Measurements from ENCODE around the gene SLC12A7. TPM values are rescaled to one million over a fixed set of nuclear protein-coding genes. Genes with fewer than 3 reads are reported as not detected.

Gene SLC12A7
- total RNA-seq, 1 donor from 2014 or later, result 80.8 TPM

GRCh38 chr5:1113805-1114586 lies 2.1 kb upstream of the SLC12A7 start:
- H3K4me3 Mint-ChIP-seq (ENCODE audit: low read depth), result peak overlapping the region; percentile 44
- TF ChIP-seq, protein P1, sequence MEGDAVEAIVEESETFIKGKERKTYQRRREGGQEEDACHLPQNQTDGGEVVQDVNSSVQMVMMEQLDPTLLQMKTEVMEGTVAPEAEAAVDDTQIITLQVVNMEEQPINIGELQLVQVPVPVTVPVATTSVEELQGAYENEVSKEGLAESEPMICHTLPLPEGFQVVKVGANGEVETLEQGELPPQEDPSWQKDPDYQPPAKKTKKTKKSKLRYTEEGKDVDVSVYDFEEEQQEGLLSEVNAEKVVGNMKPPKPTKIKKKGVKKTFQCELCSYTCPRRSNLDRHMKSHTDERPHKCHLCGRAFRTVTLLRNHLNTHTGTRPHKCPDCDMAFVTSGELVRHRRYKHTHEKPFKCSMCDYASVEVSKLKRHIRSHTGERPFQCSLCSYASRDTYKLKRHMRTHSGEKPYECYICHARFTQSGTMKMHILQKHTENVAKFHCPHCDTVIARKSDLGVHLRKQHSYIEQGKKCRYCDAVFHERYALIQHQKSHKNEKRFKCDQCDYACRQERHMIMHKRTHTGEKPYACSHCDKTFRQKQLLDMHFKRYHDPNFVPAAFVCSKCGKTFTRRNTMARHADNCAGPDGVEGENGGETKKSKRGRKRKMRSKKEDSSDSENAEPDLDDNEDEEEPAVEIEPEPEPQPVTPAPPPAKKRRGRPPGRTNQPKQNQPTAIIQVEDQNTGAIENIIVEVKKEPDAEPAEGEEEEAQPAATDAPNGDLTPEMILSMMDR (IDR thresholded peaks at IDR 0.05; ENCODE audit: unreplicated experiment), result no peak
- H3K27me3 Mint-ChIP-seq, result peaks cover 20% of the 10 kb centered on the region
- H3K4me1 Mint-ChIP-seq (ENCODE audit: low read depth), result peaks cover 10% of the 10 kb centered on the region
- no peak overlapping the region for H3K27ac Mint-ChIP-seq
- DNase-seq (ENCODE audit: low spot score, unreplicated experiment), result no peak
- H3K36me3 Mint-ChIP-seq (ENCODE audit: insufficient read depth), result peaks cover 1% of the 10 kb centered on the region
- H3K9me3 Mint-ChIP-seq (ENCODE audit: low read depth), result no peaks in the 10 kb centered on the region

- Mint-ChIP-seq H3K4me3 (ENCODE audit: low read depth) (peak overlapping the region; percentile 65), H3K9me3 (ENCODE audit: low read depth) (no peaks in the 10 kb centered on the region), H3K36me3 (ENCODE audit: insufficient read depth) (peaks cover 1% of the 10 kb centered on the region), H3K27ac (no peak overlapping the region), H3K4me1 (ENCODE audit: low read depth) (peaks cover 11% of the 10 kb centered on the region), H3K27me3 (peaks cover 20% of the 10 kb centered on the region)
- TF ChIP-seq, protein P1 (IDR thresholded peaks at IDR 0.05; ENCODE audit: unreplicated experiment), result no peak
- no peak for DNase-seq (ENCODE audit: low spot score, unreplicated experiment)
These were observed 1.4 kb upstream of the SLC12A7 start for GRCh38 chr5:1113332-1113690.

GRCh38 chr5:1112596-1113331 lies 901 bp upstream of the SLC12A7 start:
- Mint-ChIP-seq H3K9me3 (ENCODE audit: low read depth) (no peaks in the 10 kb centered on the region), H3K27me3 (peaks cover 16% of the 10 kb centered on the region), H3K27ac (peak overlapping the region; percentile 67), H3K4me1 (ENCODE audit: low read depth) (peaks cover 13% of the 10 kb centered on the region), H3K36me3 (ENCODE audit: insufficient read depth) (peaks cover 1% of the 10 kb centered on the region), H3K4me3 (ENCODE audit: low read depth) (peak overlapping the region; percentile 65)
- TF ChIP-seq, protein P1 (IDR thresholded peaks at IDR 0.05; ENCODE audit: unreplicated experiment), result no peak
- no peak for DNase-seq (ENCODE audit: low spot score, unreplicated experiment)

- Mint-ChIP-seq H3K27ac (no peak overlapping the region), H3K36me3 (ENCODE audit: insufficient read depth) (peaks cover 1% of the 10 kb centered on the region), H3K4me1 (ENCODE audit: low read depth) (peaks cover 25% of the 10 kb centered on the region), H3K27me3 (peaks cover 6% of the 10 kb centered on the region), H3K9me3 (ENCODE audit: low read depth) (no peaks in the 10 kb centered on the region), H3K4me3 (ENCODE audit: low read depth) (peak overlapping the region; percentile 78)
- DNase-seq (ENCODE audit: low spot score, unreplicated experiment), result peak; percentile 32
- TF ChIP-seq, protein P1 (IDR thresholded peaks at IDR 0.05; ENCODE audit: unreplicated experiment), result no peak
These were observed 579 bp downstream of the SLC12A7 start for GRCh38 chr5:1111241-1111726.
